Activated CD4-positive, alpha-beta T cell treated with anti-CD3 and anti-CD28 coated beads for 4 hours (primary cell): ENCODE measurements around the gene FAM219A.

ENCODE experiments used
- DNase-seq, 2 donors: peaks; one replicate each; pipeline ENCODE4 v3.0.0-alpha.2; 2020

FAM219A gene

GRCh38 chr9:34398875-34399274 lies 59.5 kb downstream of the FAM219A start:
- no peak for DNase-seq

GRCh38 chr9:34396276-34397214 lies 61.8 kb downstream of the FAM219A start:
- no peak for DNase-seq

GRCh38 chr9:34392511-34392910 lies 65.9 kb downstream of the FAM219A start:
- no peak for DNase-seq

- DNase-seq = no peak
These were observed 71.1 kb downstream of the FAM219A start for GRCh38 chr9:34387239-34387638.

GRCh38 chr9:34386656-34387055 lies 71.7 kb downstream of the FAM219A start:
- no peak for DNase-seq

- no peak for DNase-seq
These were observed 72.7 kb downstream of the FAM219A start for GRCh38 chr9:34385561-34386230.

GRCh38 chr9:34384368-34385165 lies 73.8 kb downstream of the FAM219A start:
- no peak for DNase-seq

- DNase-seq = no peak
These were observed 74.5 kb downstream of the FAM219A start for GRCh38 chr9:34383904-34384303.

- no peak for DNase-seq
These were observed 75.5 kb downstream of the FAM219A start for GRCh38 chr9:34382879-34383278.

GRCh38 chr9:34382054-34382453 lies 76.3 kb downstream of the FAM219A start:
- DNase-seq = no peak

- no peak for DNase-seq
These were observed 77.0 kb downstream of the FAM219A start for GRCh38 chr9:34381323-34381722.

GRCh38 chr9:34380511-34381315 lies 77.7 kb downstream of the FAM219A start:
- DNase-seq = peak; percentile 74 to 75

- DNase-seq = no peak
These were observed 78.3 kb downstream of the FAM219A start for GRCh38 chr9:34380034-34380510.

GRCh38 chr9:34379334-34380033 lies 78.9 kb downstream of the FAM219A start:
- peak; percentile 86 to 94 for DNase-seq

- DNase-seq = no peak
These were observed 79.9 kb downstream of the FAM219A start for GRCh38 chr9:34378376-34379060.

- no peak for DNase-seq
These were observed 81.0 kb downstream of the FAM219A start for GRCh38 chr9:34377404-34377746.

- peak; percentile 93 to 96 for DNase-seq
These were observed 81.6 kb downstream of the FAM219A start, which contains the start of gene MYORG for GRCh38 chr9:34376596-34377403. MYORG (minus strand) TSS chr9:34376898; CDS start chr9:34372943, 3,955 bp downstream.

GRCh38 chr9:34375901-34376595 lies 82.3 kb downstream of the FAM219A start:
- peak; percentile 36 to 37 for DNase-seq

- no peak for DNase-seq
These were observed 83.3 kb downstream of the FAM219A start for GRCh38 chr9:34374905-34375552.
